Liver (tissue), 9 donors: ENCODE measurements around the gene MROH8. TPM values are rescaled to one million over a fixed set of nuclear protein-coding genes. Genes with fewer than 3 reads are reported as not detected.

Experiments
- DNase-seq: peaks from one replicate; pipeline ENCODE4 v3.0.0-alpha.2; 2017; ENCODE audit warnings: low spot score
- H3K27ac ChIP-seq, 2 donors: one replicate each; pipeline ENCODE4 v1.7.0; 2013; ENCODE audit warnings: inconsistent platforms in 2 of 2, low read length in 2 of 2, control low read depth in 1 of 2, low read depth in 1 of 2, mild to moderate bottlenecking in 1 of 2
- H3K27me3 ChIP-seq, 4 donors: one replicate each; pipeline versions ENCODE4 v1.6.1 to v1.7.0; 2013; ENCODE audit warnings: low read length in 3 of 4, inconsistent platforms in 1 of 4, mild to moderate bottlenecking in 1 of 4, moderate library complexity in 1 of 4; ENCODE audit not compliant: control insufficient read depth in 4 of 4, insufficient read depth in 4 of 4
- H3K36me3 ChIP-seq, 4 donors: one replicate each; pipeline versions ENCODE4 v1.6.1 to v1.7.0; 2013; ENCODE audit warnings: low read length in 3 of 4, mild to moderate bottlenecking in 3 of 4, low read depth in 1 of 4, moderate library complexity in 1 of 4; ENCODE audit not compliant: control insufficient read depth in 4 of 4, insufficient read depth in 3 of 4
- H3K4me1 ChIP-seq, 4 donors: one replicate each; pipeline versions ENCODE4 v1.6.1 to v1.7.0; 2013; ENCODE audit warnings: low read length in 3 of 4, mild to moderate bottlenecking in 3 of 4, moderate library complexity in 1 of 4; ENCODE audit not compliant: control insufficient read depth in 4 of 4, insufficient read depth in 4 of 4
- H3K4me3 ChIP-seq, 3 donors: one replicate each; pipeline versions ENCODE4 v1.6.1 to v1.7.0; 2013; ENCODE audit warnings: low read length in 3 of 3, control low read depth in 1 of 3, low read depth in 1 of 3, mild to moderate bottlenecking in 1 of 3
- H3K9ac ChIP-seq, 2 donors: one replicate each; pipeline ENCODE4 v1.7.0; 2013; ENCODE audit warnings: low read length in 2 of 2, mild to moderate bottlenecking in 2 of 2, moderate library complexity in 2 of 2, control low read depth in 1 of 2, low read depth in 1 of 2
- H3K9me3 ChIP-seq, 4 donors: one replicate each; pipeline versions ENCODE4 v1.6.1 to v1.7.0; 2013; ENCODE audit warnings: low read length in 3 of 4; ENCODE audit not compliant: control insufficient read depth in 4 of 4
- ATF3 ChIP-seq: IDR thresholded peaks from 2 replicates; pipeline ENCODE4 v1.6.1; 2016; ENCODE audit warnings: antibody characterized with exemption
- CTCF ChIP-seq: fragments of 150-350 bp; IDR thresholded peaks from 2 replicates; pipeline ENCODE4 v1.5.1; 2017; ENCODE audit warnings: improper control_type of control experiment, low read depth, low read length; ENCODE audit not compliant: missing input control
- EGR1 ChIP-seq, 2 donors: IDR thresholded peaks; 2 replicates each; pipeline ENCODE4 v1.6.1; 2016 to 2018; ENCODE audit warnings: antibody characterized with exemption in 2 of 2, low read depth in 2 of 2
- FOXA1 ChIP-seq: IDR thresholded peaks from 2 replicates; pipeline ENCODE4 v1.6.1; 2016; ENCODE audit warnings: antibody characterized with exemption
- FOXA2 ChIP-seq: IDR thresholded peaks from 2 replicates; pipeline ENCODE4 v1.6.1; 2016; ENCODE audit warnings: antibody characterized with exemption
- GABPA ChIP-seq, 2 donors: IDR thresholded peaks in 1 of 2; conservative IDR thresholded peaks in 1 of 2; 2 replicates each; pipeline ENCODE4 v1.6.1; 2016; ENCODE audit warnings: antibody characterized with exemption in 2 of 2, mild to moderate bottlenecking in 1 of 2, moderate library complexity in 1 of 2
- HNF4A ChIP-seq, 2 donors: conservative IDR thresholded peaks; 2 replicates each; pipeline ENCODE4 v1.6.1; 2016; ENCODE audit warnings: antibody characterized with exemption in 2 of 2, mild to moderate bottlenecking in 2 of 2
- HNF4G ChIP-seq: IDR thresholded peaks from 2 replicates; pipeline ENCODE4 v1.6.1; 2016; ENCODE audit warnings: antibody characterized with exemption
- JUND ChIP-seq, 2 donors: IDR thresholded peaks; 2 replicates each; pipeline ENCODE4 v1.6.1; 2016; ENCODE audit warnings: antibody characterized with exemption in 2 of 2
- MAX ChIP-seq: IDR thresholded peaks from 2 replicates; pipeline ENCODE4 v1.6.1; 2016; ENCODE audit warnings: antibody characterized with exemption
- NR2F2 ChIP-seq: IDR thresholded peaks from 2 replicates; pipeline ENCODE4 v1.6.1; 2016; ENCODE audit warnings: antibody characterized with exemption
- RAD21 ChIP-seq, 2 donors: IDR thresholded peaks; 2 replicates each; pipeline ENCODE4 v1.6.1; 2016; ENCODE audit warnings: antibody characterized with exemption in 2 of 2, mild to moderate bottlenecking in 2 of 2
- REST ChIP-seq: IDR thresholded peaks from 2 replicates; pipeline ENCODE4 v1.6.1; 2016; ENCODE audit warnings: antibody characterized with exemption, mild to moderate bottlenecking
- RXRA ChIP-seq, 2 donors: IDR thresholded peaks; 2 replicates each; pipeline ENCODE4 v1.6.1; 2017 to 2018; ENCODE audit warnings: antibody characterized with exemption in 2 of 2, mild to moderate bottlenecking in 1 of 2
- SP1 ChIP-seq: IDR thresholded peaks from 2 replicates; pipeline ENCODE4 v1.6.1; 2018; ENCODE audit warnings: antibody characterized with exemption, mild to moderate bottlenecking
- TAF1 ChIP-seq: conservative IDR thresholded peaks from 2 replicates; pipeline ENCODE4 v1.6.1; 2016; ENCODE audit warnings: antibody characterized with exemption, mild to moderate bottlenecking
- YY1 ChIP-seq: IDR thresholded peaks from 2 replicates; pipeline ENCODE4 v1.6.1; 2016; ENCODE audit warnings: antibody characterized with exemption, mild to moderate bottlenecking
- ZBTB33 ChIP-seq: IDR thresholded peaks from 2 replicates; pipeline ENCODE4 v1.6.1; 2016; ENCODE audit warnings: antibody characterized with exemption
- WGBS: extraction: QIAGEN DNeasy Blood & Tissue Kit; methylation state at CpG from one replicate; pipeline ENCODE4 v1.1.7; 2013; 5-methylcytosine and 5-hydroxymethylcytosine counted together
- polyA plus RNA-seq, 2 donors: library from polyadenylated mRNA; stranded (reverse) in 1 of 2; unstranded in 1 of 2; fragments of 200-250 nt in 1 of 2; fragments of >200 nt in 1 of 2; fragmentation: Nextera tagmentation in 1 of 2; extraction: Ambion mirVana in 1 of 2; gene quantifications; one replicate each; pipeline versions ENCODE4 v1.2.1 to v1.2.3, GENCODE V29; 2013 to 2015
- total RNA-seq, 2 donors: library from RNA; depleted of rRNA; stranded (reverse); fragments of >200 nt; gene quantifications; one replicate each; pipeline ENCODE4 v1.2.3, GENCODE V29; 2014
- donor health status: healthy.
- donor health status: healthy.
- donor health status: healthy.
- donor health status: healthy.
- donor health status: healthy.

The MROH8 gene
- total and polyA plus RNA-seq, 4 donors: 1.3 to 5.1 (median 2.0) TPM

- no peak for DNase-seq
- no peaks in the 10 kb centered on the region for H3K27me3 ChIP-seq
- 97% methylated on average over 5 of the region's 5 CpGs for WGBS
- H3K27ac ChIP-seq: no peak overlapping the region
- TF ChIP-seq FOXA2 (no peak), CTCF (no peak), RAD21 (IDR thresholded peaks at IDR 0.05) (no peak), RXRA (IDR thresholded peaks at IDR 0.05) (no peak), TAF1 (no peak), MAX (no peak), SP1 (no peak), NR2F2 (no peak), HNF4G (no peak), REST (no peak), HNF4A (conservative IDR thresholded peaks at IDR 0.05) (no peak), EGR1 (IDR thresholded peaks at IDR 0.05; ENCODE audit: low read depth in 2 of 2) (no peak), GABPA (IDR thresholded peaks at IDR 0.05 in 1 of 2, conservative IDR thresholded peaks at IDR 0.05 in 1 of 2) (no peak), JUND (IDR thresholded peaks at IDR 0.05) (no peak), ATF3 (no peak), YY1 (no peak), ZBTB33 (no peak)
- H3K9me3 ChIP-seq: no peaks in the 10 kb centered on the region
- no peak overlapping the region for H3K4me3 ChIP-seq
- H3K9ac ChIP-seq: no peak overlapping the region
- no peaks in the 10 kb centered on the region for H3K4me1 ChIP-seq
- peaks cover 0 to 10% (median 7%) of the 10 kb centered on the region in 4 donors for H3K36me3 ChIP-seq
Observed at GRCh38 chr20:37166867-37167266, 12.5 kb downstream of the MROH8 start.

- H3K36me3 ChIP-seq: peaks cover 0 to 10% (median 7%) of the 10 kb centered on the region in 4 donors
- WGBS: 93% methylated on average over 1 of the region's 1 CpG
- H3K9ac ChIP-seq: no peak overlapping the region
- H3K27ac ChIP-seq: no peak overlapping the region
- no peaks in the 10 kb centered on the region for H3K4me1 ChIP-seq
- no peak overlapping the region for H3K4me3 ChIP-seq
- no peaks in the 10 kb centered on the region for H3K27me3 ChIP-seq
- TF ChIP-seq MAX (no peak), RXRA (IDR thresholded peaks at IDR 0.05) (no peak), CTCF (no peak), FOXA1 (no peak), NR2F2 (no peak), YY1 (no peak), FOXA2 (no peak), SP1 (no peak), GABPA (IDR thresholded peaks at IDR 0.05 in 1 of 2, conservative IDR thresholded peaks at IDR 0.05 in 1 of 2) (no peak), ZBTB33 (no peak), JUND (IDR thresholded peaks at IDR 0.05) (no peak), TAF1 (no peak), EGR1 (IDR thresholded peaks at IDR 0.05; ENCODE audit: low read depth in 2 of 2) (no peak), RAD21 (IDR thresholded peaks at IDR 0.05) (no peak), HNF4A (conservative IDR thresholded peaks at IDR 0.05) (no peak), HNF4G (no peak), ATF3 (no peak)
- H3K9me3 ChIP-seq: no peaks in the 10 kb centered on the region
- DNase-seq: no peak
Observed at GRCh38 chr20:37165031-37165430, 14.3 kb downstream of the MROH8 start.
